GM19372 (cell line): ENCODE measurements around the gene REM1.
"Not testable (repeated sequence)": the region's sequence is repeated elsewhere in the genome, so short reads cannot be mapped to it uniquely, and the experiment has no call there.

Source experiments
- ATAC-seq: cut with Tn5 transposase; IDR thresholded peaks from one replicate; pipeline ENCODE4 v1.9.1; 2021; ENCODE audit warnings: mild to moderate bottlenecking, low read depth, moderate library complexity; ENCODE audit not compliant: unreplicated experiment

The REM1 gene

GRCh38 chr20:31517373-31517772 lies 42.3 kb downstream of the REM1 start:
- no peak for ATAC-seq

- ATAC-seq, result not testable (repeated sequence)
Observed at GRCh38 chr20:31521267-31521666, 46.2 kb downstream of the REM1 start.

- ATAC-seq, result no peak
Observed at GRCh38 chr20:31522731-31523130, 47.6 kb downstream of the REM1 start.

GRCh38 chr20:31523361-31524283 lies 48.5 kb downstream of the REM1 start:
- ATAC-seq, result no peak

DNA sequence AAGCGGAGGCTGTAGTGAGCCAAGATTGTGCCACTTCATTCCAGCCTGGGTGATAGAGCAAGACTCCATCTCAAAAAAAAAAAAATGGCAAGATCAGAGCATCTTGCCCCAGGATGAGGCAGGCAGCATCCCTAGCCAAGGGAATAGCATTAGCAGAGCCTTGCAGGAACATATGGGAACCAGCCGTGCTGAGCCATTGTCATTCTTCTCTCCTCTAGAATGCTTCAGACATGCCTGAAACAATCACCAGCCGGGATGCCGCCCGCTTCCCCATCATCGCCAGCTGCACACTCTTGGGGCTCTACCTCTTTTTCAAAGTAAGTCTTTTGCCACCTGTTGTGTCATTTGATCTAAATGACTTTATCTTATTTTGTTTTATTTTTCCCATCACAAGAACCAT lies 52.2 kb downstream of the REM1 start:
- ATAC-seq, result no peak
